CD4-positive, alpha-beta T cell (primary cell): ENCODE measurements around the gene CAMTA1. TPM values are rescaled to one million over a fixed set of nuclear protein-coding genes. Genes with fewer than 3 reads are reported as not detected.

Experiments
- ATAC-seq: fragments of 200-7000 bp; cut with Tn5 transposase; one replicate; pipeline ENCODE4 v1.10.0; 2022; ENCODE audit warnings: mild to moderate bottlenecking; ENCODE audit not compliant: poor library complexity
- CTCF ChIA-PET: fragments of 350-600 bp; sonication (Branson Sonifier 250); formaldehyde crosslinking; loops from one replicate; lab custom pipeline; 2021; ENCODE audit warnings: antibody characterized with exemption, inconsistent platforms; lab: Charles Lee
- POLR2A ChIA-PET: fragments of 350-600 bp; sonication (Branson Sonifier 250); formaldehyde crosslinking; loops from one replicate; lab custom pipeline; 2021; ENCODE audit warnings: antibody characterized with exemption, inconsistent platforms; lab: Charles Lee
- DNase-seq, 14 experiments: peaks; one replicate each; pipeline ENCODE4 v3.0.0-alpha.2; 2013 to 2020; ENCODE audit warnings: mixed read lengths in 2 of 14
- H3K27ac ChIP-seq, 2 donors: one replicate each; pipeline versions ENCODE4 v1.5.1 to v1.7.0; 2013; ENCODE audit warnings: low read length in 2 of 2, low read depth in 1 of 2, mild to moderate bottlenecking in 1 of 2
- H3K27me3 ChIP-seq, 2 experiments: 1 replicate in 1 of 2; 2 replicates in 1 of 2; pipeline versions ENCODE4 v1.6.1 to v1.7.0; 2013; ENCODE audit warnings: low read length in 2 of 2, control low read depth in 1 of 2, mild to moderate bottlenecking in 1 of 2, moderate library complexity in 1 of 2; ENCODE audit not compliant: insufficient read depth in 2 of 2, control insufficient read depth in 1 of 2
- H3K36me3 ChIP-seq: one replicate; pipeline ENCODE4 v1.6.1; 2013; ENCODE audit warnings: low read length, control low read depth; ENCODE audit not compliant: insufficient read depth
- H3K4me1 ChIP-seq: one replicate; pipeline ENCODE4 v1.6.1; 2013; ENCODE audit warnings: low read length, control low read depth; ENCODE audit not compliant: insufficient read depth
- H3K4me3 ChIP-seq: one replicate; pipeline ENCODE4 v1.5.1; 2013; ENCODE audit warnings: mild to moderate bottlenecking, low read length, moderate library complexity
- H3K9me3 ChIP-seq, 2 experiments: 1 replicate in 1 of 2; 2 replicates in 1 of 2; pipeline versions ENCODE4 v1.6.1 to v1.7.0; 2013; ENCODE audit warnings: low read length in 2 of 2, mild to moderate bottlenecking in 2 of 2, control low read depth in 1 of 2, moderate library complexity in 1 of 2; ENCODE audit not compliant: control insufficient read depth in 1 of 2, insufficient read depth in 1 of 2
- H3K27ac Mint-ChIP-seq: one replicate; pipeline ENCODE4 v1.8.0; 2020; ENCODE audit warnings: mixed read lengths
- H3K27me3 Mint-ChIP-seq: one replicate; pipeline ENCODE4 v1.8.0; 2021; ENCODE audit warnings: mixed read lengths
- H3K36me3 Mint-ChIP-seq: one replicate; pipeline ENCODE4 v1.8.0; 2021; ENCODE audit warnings: low read depth, mixed read lengths
- H3K4me1 Mint-ChIP-seq: one replicate; pipeline ENCODE4 v1.8.0; 2021; ENCODE audit warnings: low read depth, mixed read lengths
- H3K4me3 Mint-ChIP-seq: one replicate; pipeline ENCODE4 v1.8.0; 2020; ENCODE audit warnings: mild to moderate bottlenecking, mixed read lengths
- H3K9me3 Mint-ChIP-seq: one replicate; pipeline ENCODE4 v1.8.0; 2020; ENCODE audit warnings: mixed read lengths
- CTCF ChIP-seq: fragments of 200-600 bp; IDR thresholded peaks from one replicate; pipeline ENCODE4 v1.8.0; 2022; ENCODE audit warnings: antibody characterized with exemption, mild to moderate bottlenecking
- intact Hi-C, 2 experiments: fragments of 100-400 bp; cut with DNase I in 1 of 2; cut with micrococcal nuclease in 1 of 2; formaldehyde crosslinking; loops; one replicate each; pipeline versions ENCODE4 v1.15.1 to v1.9.0; 2023 to 2025; cut with DNase I, micrococcal nuclease
- total RNA-seq, 174 experiments: library from RNA in 2 of 174; stranded (reverse) in 2 of 174; gene quantifications; one replicate each; pipeline ENCODE4 v1.2.3 and lab custom pipeline; 2021 to 2026

The CAMTA1 gene
- total RNA-seq, 2 experiments from 2014 or later, result 38.6 to 39.3 TPM

DNA sequence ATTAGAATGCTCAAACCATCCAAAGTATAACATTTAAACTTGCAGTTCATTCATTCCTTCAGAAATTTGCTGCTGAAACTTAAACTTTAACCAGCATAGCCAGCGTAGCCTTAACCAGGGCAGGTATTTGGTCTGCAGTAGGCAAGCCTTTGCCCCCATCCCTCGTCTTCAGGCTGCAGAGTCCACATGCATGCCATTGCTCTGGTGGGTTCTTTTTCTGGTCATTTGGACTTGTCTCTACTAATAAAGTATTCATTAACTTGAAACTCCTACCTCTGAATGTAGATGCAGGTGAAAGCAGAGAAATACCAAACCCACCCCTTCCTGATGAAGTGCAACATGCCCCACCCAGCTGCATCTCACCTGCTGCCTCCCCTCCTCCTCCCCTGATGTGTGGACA lies 100.2 kb downstream of the CAMTA1 start:
- Mint-ChIP-seq H3K9me3 (no peaks in the 10 kb centered on the region), H3K36me3 (peaks cover 11% of the 10 kb centered on the region), H3K27ac (no peak overlapping the region), H3K27me3 (no peaks in the 10 kb centered on the region), H3K4me3 (no peak overlapping the region), H3K4me1 (no peaks in the 10 kb centered on the region)
- CTCF ChIA-PET, result no interaction called here
- Histone ChIP-seq H3K36me3 (peaks cover 4% of the 10 kb centered on the region), H3K4me1 (no peaks in the 10 kb centered on the region), H3K27me3 (no peaks in the 10 kb centered on the region), H3K4me3 (no peak overlapping the region), H3K9me3 (no peaks in the 10 kb centered on the region), H3K27ac (no peak overlapping the region)
- intact Hi-C loops, result loop anchor here in 1 of 2 experiments (2.0 kb wide), 1 partner anchor 153 kb away; no protein-coding TSS in a partner anchor
- ATAC-seq (no peak), DNase-seq (no peak)
- no peak for TF ChIP-seq CTCF
- POLR2A ChIA-PET, result interaction anchor here (0.6 kb wide), 1 partner anchor 8 kb away, joined by 3 read pairs; no protein-coding TSS in a partner anchor

DNA sequence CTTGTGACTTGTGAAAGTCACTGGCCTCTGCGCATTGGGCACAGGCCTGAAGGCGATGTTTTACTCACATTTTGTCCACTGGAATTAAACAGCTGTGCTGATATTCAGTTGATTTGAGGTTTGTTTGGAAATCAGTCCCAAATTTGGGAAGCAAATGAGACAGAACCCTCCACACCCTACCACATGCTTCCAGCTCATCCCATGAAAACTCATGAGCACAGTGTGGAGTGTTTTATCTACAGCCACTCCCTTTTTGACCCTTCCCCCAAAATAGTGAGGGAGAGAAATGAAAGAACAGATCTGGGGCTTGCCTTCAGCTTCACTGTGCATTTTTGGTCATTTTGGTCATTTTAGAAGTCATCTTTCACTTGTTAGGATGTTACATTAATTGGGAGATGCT lies 101.3 kb downstream of the CAMTA1 start:
- no peak for TF ChIP-seq CTCF
- Histone ChIP-seq H3K9me3 (no peaks in the 10 kb centered on the region), H3K27me3 (no peaks in the 10 kb centered on the region), H3K4me1 (no peaks in the 10 kb centered on the region), H3K27ac (no peak overlapping the region), H3K4me3 (no peak overlapping the region), H3K36me3 (peaks cover 4% of the 10 kb centered on the region)
- Mint-ChIP-seq H3K27ac (no peak overlapping the region), H3K9me3 (no peaks in the 10 kb centered on the region), H3K27me3 (no peaks in the 10 kb centered on the region), H3K36me3 (peaks cover 11% of the 10 kb centered on the region), H3K4me3 (no peak overlapping the region), H3K4me1 (no peaks in the 10 kb centered on the region)
- ChIA-PET CTCF (interaction anchor here (0.8 kb wide), 1 partner anchor 166 kb away, joined by 3 read pairs; no protein-coding TSS in a partner anchor), POLR2A (no interaction called here)
- intact Hi-C loops, result no loop called here
- no peak for ATAC-seq
- no peak for DNase-seq

GRCh38 chr1:6888268-6888667 lies 103.0 kb downstream of the CAMTA1 start:
- intact Hi-C loops, result no loop called here
- TF ChIP-seq CTCF, result no peak
- CTCF ChIA-PET, result no interaction called here

More at GRCh38 chr1:6888268-6888667, 103.0 kb downstream of the CAMTA1 start:
- Histone ChIP-seq H3K27me3 (no peaks in the 10 kb centered on the region), H3K4me3 (no peak overlapping the region), H3K4me1 (no peaks in the 10 kb centered on the region), H3K27ac (no peak overlapping the region), H3K36me3 (peaks cover 4% of the 10 kb centered on the region), H3K9me3 (no peaks in the 10 kb centered on the region)
- no peak overlapping the region for H3K27ac Mint-ChIP-seq
- H3K36me3 Mint-ChIP-seq, result peaks cover 11% of the 10 kb centered on the region
- DNase-seq, result no peak
- no peaks in the 10 kb centered on the region for H3K27me3 Mint-ChIP-seq
- H3K4me3 Mint-ChIP-seq, result no peak overlapping the region
- H3K9me3 Mint-ChIP-seq, result no peaks in the 10 kb centered on the region
- no peak for ATAC-seq
- POLR2A ChIA-PET, result no interaction called here
- H3K4me1 Mint-ChIP-seq, result no peaks in the 10 kb centered on the region
